ENCODE data around the gene SPOCK1. TPM values are rescaled to one million over a fixed set of nuclear protein-coding genes. Genes with fewer than 3 reads are reported as not detected.
"Not testable (repeated sequence)": the region's sequence is repeated elsewhere in the genome, so short reads cannot be mapped to it uniquely, and the experiment has no call there.

Gene SPOCK1
- total RNA-seq, 2 experiments from 2014 or later, result not detected

DNA sequence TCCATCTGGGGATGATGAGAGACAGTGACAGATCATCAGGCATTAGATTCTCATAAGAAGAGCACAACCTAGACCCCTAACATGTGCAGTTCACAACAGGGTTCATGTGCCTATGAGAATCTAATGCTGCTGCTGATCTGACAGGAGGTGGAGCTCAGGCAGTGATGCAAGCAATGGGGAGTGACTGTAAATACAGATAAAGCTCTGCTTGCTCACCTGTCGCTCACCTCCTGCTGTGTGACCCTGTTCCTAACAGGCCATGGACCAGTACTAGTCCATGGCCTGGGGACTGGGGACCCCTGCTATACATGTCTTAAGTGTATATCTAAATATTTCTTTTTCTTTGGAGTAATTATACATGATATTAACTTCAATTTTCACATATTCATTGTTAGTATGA, 265.8 kb downstream of the SPOCK1 start:
- not testable (repeated sequence) for H3K4me3 Mint-ChIP-seq; H3K27me3 Mint-ChIP-seq (ENCODE audit: low read depth); H3K9me3 Mint-ChIP-seq (ENCODE audit: insufficient read depth)

DNA sequence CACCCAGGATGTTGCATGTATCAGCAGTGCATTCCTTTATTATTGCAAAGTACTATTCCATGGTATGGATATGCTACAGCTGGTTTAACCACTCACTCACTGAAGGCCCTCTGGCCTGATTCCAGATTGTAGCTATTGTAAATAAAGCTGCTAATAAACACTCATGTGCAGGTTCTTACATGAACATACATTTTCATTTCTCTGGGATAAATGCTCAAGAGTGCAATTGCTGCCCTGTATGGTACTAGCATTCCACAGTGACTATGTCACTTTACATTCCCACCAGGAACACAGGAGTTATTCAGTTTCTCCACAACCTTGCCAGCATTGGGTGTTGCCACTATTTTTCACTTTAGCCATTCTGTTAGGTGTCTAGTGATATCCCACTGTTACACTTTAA, 267.6 kb downstream of the SPOCK1 start:
- no peak overlapping the region for H3K4me3 Mint-ChIP-seq
- H3K9me3 Mint-ChIP-seq (ENCODE audit: insufficient read depth), result no peaks in the 10 kb centered on the region
- no peaks in the 10 kb centered on the region for H3K4me1 Mint-ChIP-seq (ENCODE audit: low read depth)
- H3K36me3 Mint-ChIP-seq (ENCODE audit: low read depth), result no peaks in the 10 kb centered on the region
- no peaks in the 10 kb centered on the region for H3K27me3 Mint-ChIP-seq (ENCODE audit: low read depth)
- ATAC-seq (no peak), DNase-seq (no peak)
- H3K27ac Mint-ChIP-seq, result no peak overlapping the region
- POLR2A ChIA-PET, result no interaction called here
- CTCF ChIA-PET, result no interaction called here

More for the DNA sequence above, 265.8 kb downstream of the SPOCK1 start:
- H3K36me3 Mint-ChIP-seq (ENCODE audit: low read depth); ATAC-seq; H3K27ac Mint-ChIP-seq; POLR2A ChIA-PET; DNase-seq; CTCF ChIA-PET; H3K4me1 Mint-ChIP-seq (ENCODE audit: low read depth): not testable (repeated sequence)

DNA sequence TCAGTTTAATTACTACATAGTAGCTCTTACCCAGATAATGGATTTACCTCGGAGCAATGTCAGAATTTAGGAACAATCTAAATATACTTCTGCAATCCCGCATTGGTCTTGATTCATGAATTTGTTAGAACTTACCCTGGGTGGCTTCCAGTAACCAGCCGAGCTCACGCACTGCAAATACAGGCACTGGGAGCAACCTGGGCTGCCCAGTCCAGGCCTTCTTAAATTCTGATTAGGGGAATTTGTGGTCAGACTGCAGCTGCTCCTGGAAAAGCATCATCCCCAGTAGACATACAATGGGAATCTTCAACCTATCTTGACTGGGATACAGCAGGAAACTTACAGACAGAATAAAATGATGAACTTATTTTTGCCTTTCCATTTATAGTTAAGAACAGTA, 270.3 kb downstream of the SPOCK1 start:
- H3K36me3 Mint-ChIP-seq (ENCODE audit: low read depth), result no peaks in the 10 kb centered on the region
- DNase-seq (no peak), ATAC-seq (no peak)
- H3K9me3 Mint-ChIP-seq (ENCODE audit: insufficient read depth), result no peaks in the 10 kb centered on the region
- ChIA-PET POLR2A (no interaction called here), CTCF (no interaction called here)
- H3K4me1 Mint-ChIP-seq (ENCODE audit: low read depth), result no peaks in the 10 kb centered on the region
- no peaks in the 10 kb centered on the region for H3K27me3 Mint-ChIP-seq (ENCODE audit: low read depth)
- no peak overlapping the region for H3K27ac Mint-ChIP-seq
- H3K4me3 Mint-ChIP-seq, result no peak overlapping the region

DNA sequence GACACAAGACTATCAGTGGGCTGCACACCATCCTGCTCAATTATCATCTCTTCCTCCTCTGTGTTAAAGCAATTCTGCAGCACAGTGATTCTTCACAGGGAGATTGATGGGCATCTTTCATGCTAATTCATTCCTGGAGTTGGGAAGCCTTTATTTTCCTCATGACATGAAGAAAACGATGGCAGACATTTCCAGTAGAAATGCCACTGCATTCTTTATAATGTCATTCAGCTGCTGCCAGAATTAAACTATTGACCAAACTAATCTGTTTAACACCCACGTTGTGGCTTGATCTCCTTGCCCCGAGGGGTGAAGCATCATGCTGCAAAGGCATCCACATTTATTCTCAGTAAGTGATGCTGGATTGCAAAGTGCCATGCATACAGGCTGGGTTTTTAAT, 273.0 kb downstream of the SPOCK1 start:
- Mint-ChIP-seq H3K4me3 (no peak overlapping the region), H3K36me3 (ENCODE audit: low read depth) (no peaks in the 10 kb centered on the region), H3K9me3 (ENCODE audit: insufficient read depth) (no peaks in the 10 kb centered on the region), H3K4me1 (ENCODE audit: low read depth) (no peaks in the 10 kb centered on the region), H3K27ac (no peak overlapping the region), H3K27me3 (ENCODE audit: low read depth) (peaks cover 3% of the 10 kb centered on the region)
- ATAC-seq (no peak), DNase-seq (no peak)
- POLR2A ChIA-PET, result no interaction called here
- CTCF ChIA-PET, result no interaction called here

DNA sequence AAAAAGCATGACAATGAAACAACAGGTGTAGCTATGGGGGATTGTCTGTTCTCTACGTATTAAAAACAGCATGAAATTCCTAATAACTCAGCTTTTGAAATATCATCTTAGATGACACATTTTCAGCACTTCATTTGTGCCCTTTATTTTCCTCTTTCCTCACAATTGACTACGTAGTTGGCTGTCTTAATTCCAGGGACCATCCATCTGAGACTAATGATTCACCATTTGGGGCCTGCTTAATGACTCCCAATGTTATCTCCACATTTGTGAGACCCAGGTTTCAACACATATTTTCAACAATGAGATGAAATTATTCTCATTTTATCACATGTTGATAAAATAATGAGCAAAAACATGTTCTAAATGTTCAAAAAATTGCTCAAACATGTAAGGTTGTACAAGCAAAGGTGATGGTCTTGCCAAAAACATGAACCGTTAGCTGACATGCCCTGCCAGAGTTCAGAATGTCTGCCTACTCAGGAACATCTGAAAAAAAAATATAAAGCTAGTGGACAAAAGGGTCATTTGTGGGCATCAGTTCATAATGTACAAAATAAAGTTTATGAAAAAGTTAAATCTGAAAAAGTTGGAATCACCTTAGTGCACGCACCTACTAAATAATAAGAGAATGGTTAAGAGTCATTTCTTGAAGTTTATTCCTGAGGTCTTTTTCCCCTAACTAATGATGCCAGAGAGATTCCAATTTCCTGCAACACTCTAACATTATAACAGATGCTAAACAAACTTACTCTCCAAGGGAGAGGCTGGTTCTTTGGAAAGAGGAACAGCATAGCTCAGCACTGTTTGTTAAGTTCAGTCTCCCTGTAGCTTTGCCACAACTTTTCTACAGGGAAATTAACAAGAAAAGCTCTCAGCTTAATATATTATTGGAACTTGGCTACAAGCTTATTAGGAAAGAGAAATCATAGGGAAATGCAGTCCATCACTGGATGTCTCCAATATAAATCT, 275.5 kb downstream of the SPOCK1 start:
- ATAC-seq (no peak), DNase-seq (no peak)
- Mint-ChIP-seq H3K4me1 (ENCODE audit: low read depth) (no peaks in the 10 kb centered on the region), H3K27ac (no peak overlapping the region), H3K27me3 (ENCODE audit: low read depth) (peaks cover 8% of the 10 kb centered on the region), H3K9me3 (ENCODE audit: insufficient read depth) (no peaks in the 10 kb centered on the region), H3K36me3 (ENCODE audit: low read depth) (no peaks in the 10 kb centered on the region), H3K4me3 (no peak overlapping the region)
- ChIA-PET POLR2A (no interaction called here), CTCF (no interaction called here)

DNA sequence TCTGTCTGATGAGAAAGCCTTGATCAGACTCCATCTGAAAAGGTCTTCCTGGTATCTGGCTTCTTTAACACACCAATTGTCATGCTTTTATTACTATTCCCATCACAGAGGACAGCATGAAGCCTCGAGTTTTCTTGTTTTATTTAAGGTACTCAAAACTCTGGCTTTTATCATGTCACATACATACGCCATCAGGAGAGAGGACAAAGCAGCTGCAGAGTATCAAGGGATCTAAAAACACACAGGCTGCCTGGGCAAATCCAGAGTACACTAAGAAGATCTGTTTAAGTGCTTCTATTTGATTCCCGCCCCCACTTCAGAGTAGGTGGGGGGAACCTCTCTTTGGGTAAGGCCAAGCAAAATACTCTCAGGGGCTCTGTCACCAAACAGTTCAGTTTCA, 277.2 kb downstream of the SPOCK1 start:
- no peak for ATAC-seq
- H3K27me3 Mint-ChIP-seq (ENCODE audit: low read depth), result peaks cover 8% of the 10 kb centered on the region

DNA sequence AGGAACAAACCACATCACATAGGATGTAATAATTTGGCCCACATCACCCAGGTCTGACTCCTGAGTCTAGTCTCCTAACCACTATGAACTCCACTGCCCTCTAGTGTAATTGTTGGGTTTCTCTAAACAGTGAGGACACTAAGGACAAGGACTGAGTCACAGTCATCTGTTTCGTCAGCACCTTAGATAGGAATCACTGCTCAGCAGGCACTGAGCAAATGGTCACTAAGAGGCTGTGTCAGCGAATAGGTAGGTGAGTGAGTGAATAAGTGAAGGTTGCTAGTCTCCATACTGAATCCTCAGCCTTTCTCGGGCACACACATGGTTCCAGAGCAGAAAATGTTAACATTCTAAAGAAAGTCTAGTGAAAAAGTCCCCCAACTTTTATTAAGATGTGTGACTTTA, 278.6 kb downstream of the SPOCK1 start:
- Mint-ChIP-seq H3K36me3 (ENCODE audit: low read depth) (no peaks in the 10 kb centered on the region), H3K27ac (no peak overlapping the region), H3K4me3 (no peak overlapping the region), H3K4me1 (ENCODE audit: low read depth) (no peaks in the 10 kb centered on the region), H3K9me3 (ENCODE audit: insufficient read depth) (no peaks in the 10 kb centered on the region), H3K27me3 (ENCODE audit: low read depth) (peaks cover 8% of the 10 kb centered on the region)
- ChIA-PET POLR2A (no interaction called here), CTCF (no interaction called here)
- DNase-seq (no peak), ATAC-seq (no peak)

More for the DNA sequence above, 277.2 kb downstream of the SPOCK1 start:
- H3K4me3 Mint-ChIP-seq, result no peak overlapping the region
- no peaks in the 10 kb centered on the region for H3K9me3 Mint-ChIP-seq (ENCODE audit: insufficient read depth)
- H3K27ac Mint-ChIP-seq, result no peak overlapping the region
- H3K4me1 Mint-ChIP-seq (ENCODE audit: low read depth), result no peaks in the 10 kb centered on the region
- ChIA-PET CTCF (no interaction called here), POLR2A (no interaction called here)
- no peak for DNase-seq
- H3K36me3 Mint-ChIP-seq (ENCODE audit: low read depth), result no peaks in the 10 kb centered on the region

DNA sequence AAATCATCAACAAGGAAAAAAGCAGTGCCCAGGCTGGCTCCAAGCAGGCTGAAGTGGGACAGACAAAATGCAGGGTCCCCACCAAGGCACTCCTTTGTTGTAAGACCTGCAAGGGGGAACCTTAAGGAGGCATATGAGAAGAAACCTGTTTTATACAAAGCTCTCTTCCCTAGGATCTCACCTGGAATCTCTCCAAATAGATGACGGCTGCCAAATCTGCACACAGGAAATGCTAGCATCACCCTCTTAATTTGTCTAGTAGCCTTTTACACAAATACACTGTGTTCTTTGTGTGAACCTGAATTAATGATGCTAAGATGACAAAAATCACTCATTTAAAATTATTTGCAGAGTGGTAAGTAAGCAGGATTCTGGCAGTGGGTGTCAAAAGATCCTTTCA, 280.2 kb downstream of the SPOCK1 start:
- Mint-ChIP-seq H3K27ac (no peak overlapping the region), H3K9me3 (ENCODE audit: insufficient read depth) (no peaks in the 10 kb centered on the region), H3K4me3 (no peak overlapping the region), H3K27me3 (ENCODE audit: low read depth) (peaks cover 11% of the 10 kb centered on the region), H3K4me1 (ENCODE audit: low read depth) (no peaks in the 10 kb centered on the region), H3K36me3 (ENCODE audit: low read depth) (no peaks in the 10 kb centered on the region)
- ATAC-seq (no peak), DNase-seq (no peak)
- CTCF ChIA-PET, result no interaction called here
- POLR2A ChIA-PET, result no interaction called here

DNA sequence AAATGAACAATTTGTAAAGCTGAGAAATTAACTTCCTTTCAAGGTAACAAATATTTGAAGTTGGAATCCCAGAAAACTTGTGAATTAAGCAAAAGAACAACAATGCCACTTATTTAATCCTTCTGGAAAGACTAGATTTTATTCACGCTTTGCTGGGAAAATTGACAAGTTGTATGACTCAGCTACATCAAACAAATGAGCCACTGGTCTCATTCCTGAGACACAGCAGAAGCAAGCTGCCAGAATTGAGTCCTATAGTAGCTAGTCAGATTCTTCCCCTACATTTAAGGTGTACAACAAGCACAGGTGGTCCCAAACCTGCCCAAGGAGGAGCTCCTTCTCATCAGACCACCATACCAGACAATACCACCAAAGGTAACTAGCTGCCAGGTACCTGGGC, 280.7 kb downstream of the SPOCK1 start:
- CTCF ChIA-PET, result no interaction called here
- H3K27ac Mint-ChIP-seq, result no peak overlapping the region
- DNase-seq, result no peak
- H3K4me3 Mint-ChIP-seq, result no peak overlapping the region
- H3K36me3 Mint-ChIP-seq (ENCODE audit: low read depth), result no peaks in the 10 kb centered on the region
- H3K27me3 Mint-ChIP-seq (ENCODE audit: low read depth), result peaks cover 11% of the 10 kb centered on the region
- POLR2A ChIA-PET, result no interaction called here
- ATAC-seq, result no peak
- H3K9me3 Mint-ChIP-seq (ENCODE audit: insufficient read depth), result no peaks in the 10 kb centered on the region
- H3K4me1 Mint-ChIP-seq (ENCODE audit: low read depth), result no peaks in the 10 kb centered on the region

DNA sequence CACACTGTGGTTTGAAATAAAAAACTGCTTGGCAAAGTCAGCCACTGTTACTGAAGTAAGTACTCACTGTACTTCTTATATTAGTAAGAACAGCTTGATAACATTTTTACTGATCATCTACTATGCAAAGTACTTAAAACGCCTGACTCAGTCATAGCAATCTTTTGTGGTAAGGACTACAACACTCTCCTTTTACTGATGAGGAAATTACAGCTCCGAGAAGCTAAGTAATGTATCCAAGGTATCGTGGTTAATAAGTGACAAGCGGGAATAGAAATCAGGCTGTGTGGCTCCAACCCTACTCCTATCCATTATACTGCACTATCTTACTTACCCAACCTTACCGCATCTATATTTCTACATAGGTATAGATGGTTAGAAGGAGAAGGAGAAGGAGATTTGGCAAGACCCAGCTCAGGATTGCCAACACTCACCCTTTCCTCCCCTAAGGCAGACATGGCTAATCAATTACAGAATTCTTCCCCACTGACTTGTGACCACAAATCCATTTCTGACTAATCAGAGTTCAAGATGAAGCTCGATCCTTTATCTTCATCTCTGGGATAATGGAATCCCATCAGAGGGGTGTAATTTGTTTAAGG, 281.4 kb downstream of the SPOCK1 start:
- H3K4me1 Mint-ChIP-seq (ENCODE audit: low read depth), result no peaks in the 10 kb centered on the region
- POLR2A ChIA-PET, result no interaction called here
- ATAC-seq, result no peak
- H3K4me3 Mint-ChIP-seq, result no peak overlapping the region
- no peak overlapping the region for H3K27ac Mint-ChIP-seq
- peaks cover 11% of the 10 kb centered on the region for H3K27me3 Mint-ChIP-seq (ENCODE audit: low read depth)
- DNase-seq, result no peak
- CTCF ChIA-PET, result no interaction called here
- no peaks in the 10 kb centered on the region for H3K9me3 Mint-ChIP-seq (ENCODE audit: insufficient read depth)
- H3K36me3 Mint-ChIP-seq (ENCODE audit: low read depth), result no peaks in the 10 kb centered on the region

DNA sequence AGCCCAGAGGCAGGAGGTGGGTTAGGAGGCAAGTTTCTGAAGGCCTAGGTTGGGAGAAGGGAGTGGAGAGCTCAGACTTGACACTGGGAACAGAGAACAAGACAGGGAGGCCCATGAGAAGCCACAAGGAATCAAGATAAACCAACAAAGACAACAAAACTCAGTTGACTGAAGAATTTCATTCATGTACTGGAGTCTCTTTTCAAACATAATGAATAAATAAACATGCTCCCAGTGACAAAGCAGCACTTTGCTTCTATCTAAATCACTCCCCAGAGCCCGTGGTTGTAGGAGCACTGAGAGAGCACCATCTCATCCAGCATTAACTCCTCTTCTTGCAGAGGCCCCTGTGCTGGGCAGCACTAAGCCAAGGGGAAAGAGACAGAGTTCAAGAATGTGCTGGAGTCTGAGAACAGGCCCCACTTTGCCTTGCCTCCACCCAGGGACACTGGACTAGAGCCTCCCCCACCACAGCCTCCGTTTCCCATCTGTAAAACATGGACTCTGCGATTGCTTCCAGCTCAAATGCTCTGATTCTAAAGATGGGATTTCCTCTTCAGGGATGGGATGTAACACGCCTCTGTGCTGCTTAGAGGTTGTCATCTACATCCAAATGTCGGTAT, 282.0 kb downstream of the SPOCK1 start:
- ATAC-seq, result no peak
- Mint-ChIP-seq H3K4me1 (ENCODE audit: low read depth) (no peaks in the 10 kb centered on the region), H3K27me3 (ENCODE audit: low read depth) (peaks cover 11% of the 10 kb centered on the region), H3K9me3 (ENCODE audit: insufficient read depth) (no peaks in the 10 kb centered on the region), H3K36me3 (ENCODE audit: low read depth) (no peaks in the 10 kb centered on the region), H3K27ac (no peak overlapping the region), H3K4me3 (no peak overlapping the region)
- ChIA-PET POLR2A (no interaction called here), CTCF (no interaction called here)
- DNase-seq, result no peak

DNA sequence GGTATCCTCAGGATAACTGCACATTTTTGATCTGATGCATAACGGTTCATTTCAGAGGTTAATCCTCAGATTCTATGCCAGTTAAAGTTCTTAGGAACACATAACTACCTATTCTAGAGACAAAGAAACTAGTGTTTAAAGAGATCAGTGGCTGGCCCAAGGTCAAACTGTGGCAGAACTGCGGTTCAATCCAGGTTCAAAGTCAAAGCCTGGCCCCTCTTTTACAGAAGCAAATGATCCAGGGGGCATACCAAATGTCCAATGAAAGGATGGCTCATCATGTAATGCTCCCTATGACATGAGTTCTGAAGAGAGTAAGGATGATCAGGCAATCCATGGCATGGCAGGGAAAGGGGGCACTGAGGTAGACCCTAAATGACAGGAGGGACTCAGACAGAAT, 283.3 kb downstream of the SPOCK1 start:
- ChIA-PET CTCF (no interaction called here), POLR2A (no interaction called here)
- no peaks in the 10 kb centered on the region for H3K36me3 Mint-ChIP-seq (ENCODE audit: low read depth)

More for the DNA sequence above, 283.3 kb downstream of the SPOCK1 start:
- no peak overlapping the region for H3K4me3 Mint-ChIP-seq
- H3K4me1 Mint-ChIP-seq (ENCODE audit: low read depth), result no peaks in the 10 kb centered on the region
- H3K27ac Mint-ChIP-seq, result no peak overlapping the region
- no peak for DNase-seq
- peaks cover 8% of the 10 kb centered on the region for H3K27me3 Mint-ChIP-seq (ENCODE audit: low read depth)
- ATAC-seq, result no peak
- H3K9me3 Mint-ChIP-seq (ENCODE audit: insufficient read depth), result no peaks in the 10 kb centered on the region

Data from activated CD8-positive, alpha-beta T cell treated with anti-CD3 and anti-CD28 coated beads, Interleukin-2, amount 10 ng/mL, durations not matched to agents 7 days and 5 days (primary cell).